GM12878 (cell line): ENCODE measurements around the gene ARID3A. TPM values are rescaled to one million over a fixed set of nuclear protein-coding genes. Genes with fewer than 3 reads are reported as not detected.

Experiments used
- ATAC-seq: fragments of 200-7000 bp; cut with Tn5 transposase; 3 replicates; pipeline ENCODE4 v1.9.1; 2020; ENCODE audit warnings: mild to moderate bottlenecking, moderate library complexity
- BruUV-seq: library from RNA; stranded (reverse); fragments of 400-500 nt; replicated peaks from 2 replicates; lab custom pipeline; 2021; lab: Mats Ljungman, UMichigan
- CTCF ChIA-PET: fragments of 300-600 bp; sonication (Branson Sonifier 250); formaldehyde crosslinking; extraction: SDS; loops from one replicate; lab custom pipeline; 2021; ENCODE audit warnings: inconsistent platforms; lab: Yijun Ruan, JAX
- POLR2A ChIA-PET: fragments of 350-600 bp; formaldehyde crosslinking; extraction: SDS; loops from one replicate; lab custom pipeline; 2021; ENCODE audit warnings: inconsistent platforms; lab: Charles Lee
- RAD21 ChIA-PET: fragments of 300-600 bp; sonication (Branson Sonifier 250); formaldehyde crosslinking; loops from one replicate; lab custom pipeline; 2023; ENCODE audit warnings: antibody characterized with exemption; ENCODE audit not compliant: unreplicated experiment; lab: Charles Lee
- SMC1A ChIA-PET: fragments of 300-600 bp; sonication (Branson Sonifier 250); formaldehyde crosslinking; loops from one replicate; lab custom pipeline; 2023; ENCODE audit not compliant: unreplicated experiment, uncharacterized antibody; lab: Charles Lee
- DNase-seq: peaks from one replicate; pipeline ENCODE4 v3.0.0-alpha.2; 2011; ENCODE audit warnings: low read depth, low spot score
- FAIRE-seq: peaks from 3 replicates; lab custom pipeline; 2011; peaks lifted over from hg19 to GRCh38; lab: Jason Lieb, UNC
- H2AFZ ChIP-seq: 2 replicates; pipeline ENCODE4 v1.6.0; 2011; ENCODE audit warnings: low read depth, low read length, control low read depth; ENCODE audit not compliant: control insufficient read depth
- H3K27ac ChIP-seq: 2 replicates; pipeline ENCODE4 v1.5.1; 2011; ENCODE audit warnings: control low read depth; ENCODE audit not compliant: control insufficient read depth, insufficient read depth
- H3K27me3 ChIP-seq, 2 experiments: replicated peaks in 1 of 2; 2 replicates each; pipeline versions ENCODE4 v1.6.0 to v1.6.1; 2011; ENCODE audit warnings: low read length in 1 of 2; ENCODE audit not compliant: control insufficient read depth in 2 of 2, insufficient read depth in 2 of 2
- H3K36me3 ChIP-seq, 2 experiments: 2 replicates each; pipeline ENCODE4 v1.5.1; 2011; ENCODE audit warnings: low read length in 1 of 2; ENCODE audit not compliant: control insufficient read depth in 2 of 2, insufficient read depth in 2 of 2
- H3K4me1 ChIP-seq: 2 replicates; pipeline ENCODE4 v1.6.1; 2011; ENCODE audit warnings: mild to moderate bottlenecking, low read length, moderate library complexity, mixed read lengths; ENCODE audit not compliant: control insufficient read depth, insufficient read depth
- H3K4me2 ChIP-seq: 2 replicates; pipeline ENCODE4 v1.6.0; 2011; ENCODE audit warnings: control low read depth; ENCODE audit not compliant: control insufficient read depth, insufficient read depth
- H3K4me3 ChIP-seq: fragments of 200-600 bp; sonication (generic); 2 replicates; pipeline ENCODE4 v1.5.1; 2016
- H3K79me2 ChIP-seq: 2 replicates; pipeline ENCODE4 v1.6.0; 2011; ENCODE audit warnings: low read length; ENCODE audit not compliant: control insufficient read depth, insufficient read depth
- H3K9ac ChIP-seq: 2 replicates; pipeline ENCODE4 v1.8.0; 2011; ENCODE audit warnings: low read length, control low read depth, mixed read lengths; ENCODE audit not compliant: control insufficient read depth, insufficient read depth
- H3K9me3 ChIP-seq: replicated peaks from 3 replicates; pipeline ENCODE4 v1.5.1; 2011; ENCODE audit warnings: mild to moderate bottlenecking, low read length; ENCODE audit not compliant: control insufficient read depth, insufficient read depth
- H4K20me1 ChIP-seq: 2 replicates; pipeline ENCODE4 v1.6.0; 2011; ENCODE audit not compliant: control insufficient read depth, insufficient read depth
- CEBPB ChIP-seq, 2 experiments: fragments of 150-350 bp in 1 of 2; IDR thresholded peaks; 2 replicates each; pipeline ENCODE4 v1.6.1; 2012 to 2014; ENCODE audit warnings: low read depth in 2 of 2, low read length in 2 of 2, borderline replicate concordance in 1 of 2, inconsistent platforms in 1 of 2
- CTCF ChIP-seq, 3 experiments: IDR thresholded peaks in 2 of 3; conservative IDR thresholded peaks in 1 of 3; 2 replicates each; pipeline ENCODE4 v1.5.1; 2011; ENCODE audit warnings: low read depth in 3 of 3, low read length in 3 of 3, mild to moderate bottlenecking in 3 of 3, control low read depth in 2 of 3, moderate library complexity in 2 of 3, inconsistent platforms in 1 of 3, mixed read lengths in 1 of 3; ENCODE audit not compliant: control insufficient read depth in 2 of 3, insufficient read depth in 1 of 3; ENCODE audit errors: extremely low read depth in 1 of 3
- ETV6 ChIP-seq, 2 experiments: fragments of 450-650 bp in 1 of 2; IDR thresholded peaks in 1 of 2; conservative IDR thresholded peaks in 1 of 2; 2 replicates each; pipeline ENCODE4 v1.6.1; 2014; ENCODE audit warnings: antibody characterized with exemption in 1 of 2, borderline replicate concordance in 1 of 2, low read depth in 1 of 2, mild to moderate bottlenecking in 1 of 2, moderate library complexity in 1 of 2
- POLR2A ChIP-seq: IDR thresholded peaks from 2 replicates; pipeline ENCODE4 v1.6.1; 2011; ENCODE audit warnings: low read depth, mild to moderate bottlenecking, low read length
- TBL1XR1 ChIP-seq: IDR thresholded peaks from 2 replicates; pipeline ENCODE4 v1.6.1; 2012; ENCODE audit warnings: low read depth, low read length, improper control_type of control experiment
- YY1 ChIP-seq: IDR thresholded peaks from 2 replicates; pipeline ENCODE4 v1.6.1; 2011; ENCODE audit warnings: low read depth, mild to moderate bottlenecking, low read length
- ZBTB33 ChIP-seq: fragments of 450-650 bp; IDR thresholded peaks from 2 replicates; pipeline ENCODE4 v1.6.1; 2017; ENCODE audit warnings: mild to moderate bottlenecking
- WGBS: methylation state at CpG from one replicate; pipeline ENCODE4 v1.1.6; 2016; ENCODE audit warnings: low lambda C conversion rate; ENCODE audit not compliant: insufficient replicate concordance, insufficient coverage; ENCODE audit errors: missing lambda C conversion rate; 5-methylcytosine and 5-hydroxymethylcytosine counted together
- in situ Hi-C: fragments of 300-500 bp; cut with MboI; formaldehyde crosslinking; loops from 9 replicates; pipeline ENCODE4 v1.14.3; 2018; ENCODE audit warnings: mixed read lengths
- intact Hi-C: fragments of 100-400 bp; cut with micrococcal nuclease; formaldehyde crosslinking; loops from one replicate; pipeline ENCODE4 v1.14.2; 2022; ENCODE audit not compliant: unreplicated experiment
- polyA plus RNA-seq, 11 experiments: library from polyadenylated mRNA; depleted of rRNA in 4 of 11; unstranded in 6 of 11; stranded (reverse) in 5 of 11; fragments of >200 nt; fragmentation: Nextera tagmentation in 4 of 11; fragmentation: Illumina TruSeq in 1 of 11; extraction: Ambion mirVana in 4 of 11; extraction: Trizol in 1 of 11; gene quantifications; 1 replicate in 1 of 11; 2 replicates in 10 of 11; pipeline versions ENCODE4 v1.2.1 to v1.2.3, GENCODE V29; 2011 to 2016; ENCODE audit warnings: inconsistent platforms in 2 of 11, missing spikeins in 2 of 11, low read depth in 1 of 11
- total RNA-seq, 4 experiments: library from RNA; depleted of rRNA in 3 of 4; stranded (reverse); fragments of >200 nt in 3 of 4; fragmentation: Illumina TruSeq in 1 of 4; extraction: Trizol in 1 of 4; gene quantifications; 2 replicates each; pipeline versions ENCODE4 v1.2.1 to v1.2.3, GENCODE V29; 2013 to 2021

The ARID3A gene
- total and polyA plus RNA-seq, 10 of the 15 experiments (the other 5 are each of a cell fraction or from before 2014, with no cell fraction given) = 0.76 to 70.0 (median 16.7) TPM

- TF ChIP-seq ETV6 (conservative IDR thresholded peaks at IDR 0.05 in 1 of 2, IDR thresholded peaks at IDR 0.05 in 1 of 2; ENCODE audit: borderline replicate concordance in 1 of 2, low read depth in 1 of 2) (no peak), TBL1XR1 (no peak)
Observed at GRCh38 chr19:988510-988909, 62.7 kb downstream of the ARID3A start (continued).

GRCh38 chr19:989381-990081, 63.7 kb downstream of the ARID3A start:
- H4K20me1 ChIP-seq = no peaks in the 10 kb centered on the region
- DNase-seq (no peak), FAIRE-seq (no peak), ATAC-seq (no peak)
- no TSS peak for BruUV-seq
- no peaks in the 10 kb centered on the region for H3K9me3 ChIP-seq
- RAD21 ChIA-PET = no interaction called here
- in situ Hi-C loops (loop anchor here (5.0 kb wide), 2 partner anchors 132 to 217 kb away; partner anchors contain the start of gene CFD), intact Hi-C loops (no loop called here)
- no peak overlapping the region for H3K9ac ChIP-seq
- SMC1A ChIA-PET = interaction anchor here (0.7 kb wide), 1 partner anchor 38 kb away, joined by 5 read pairs; no protein-coding TSS in a partner anchor
- TF ChIP-seq YY1 = 0 out of 2 replicates have a peak, but pooled peaks have one; percentile 12
- TF ChIP-seq CTCF (IDR thresholded peaks at IDR 0.05 in 2 of 3, conservative IDR thresholded peaks at IDR 0.05 in 1 of 3; ENCODE audit: control insufficient read depth in 2 of 3, extremely low read depth in 1 of 3, insufficient read depth in 1 of 3, low read depth in 3 of 3, low read length in 3 of 3) = 0 out of 6 replicates have a peak, but pooled peaks have one; percentile 12 to 28 (median 13)
- peak; percentile 5; the same call in 1 of the 2 replicates for TF ChIP-seq ZBTB33
- TF ChIP-seq POLR2A = peak; percentile 27; the same call in 1 of the 2 replicates
- TF ChIP-seq CEBPB (IDR thresholded peaks at IDR 0.05; ENCODE audit: borderline replicate concordance in 1 of 2, low read depth in 2 of 2, low read length in 2 of 2) = no peak
- H3K4me2 ChIP-seq = no peak overlapping the region
- no peaks in the 10 kb centered on the region for H3K27me3 ChIP-seq
- H3K36me3 ChIP-seq = peaks cover 4 to 15% of the 10 kb centered on the region in 2 experiments; a peak in 3 of 4 replicates
- H2AFZ ChIP-seq = no peak overlapping the region
- CTCF ChIA-PET = interaction anchor here (0.6 to 0.7 kb wide), 2 partner anchors 65 to 129 kb away, joined by 3 read pairs; no protein-coding TSS in a partner anchor
- H3K4me3 ChIP-seq = no peak overlapping the region
- H3K27ac ChIP-seq = no peak overlapping the region
- peaks cover 5% of the 10 kb centered on the region for H3K79me2 ChIP-seq
- POLR2A ChIA-PET = interaction anchor here (0.7 kb wide), 1 partner anchor 8 kb away, joined by 5 read pairs; no protein-coding TSS in a partner anchor
- 0 out of 2 replicates have a peak, but pooled peaks cover 3% of the 10 kb centered on the region for H3K4me1 ChIP-seq
- WGBS = 86% methylated on average over 25 of the region's 25 CpGs
